ENCODE results near the gene CD302. TPM values are rescaled to one million over a fixed set of nuclear protein-coding genes. Genes with fewer than 3 reads are reported as not detected.

The CD302 gene
- total and polyA plus RNA-seq, 2 of the 8 experiments (the other 6 are each of a cell fraction or from before 2014, with no cell fraction given) = 0.76 to 0.79 TPM

DNA sequence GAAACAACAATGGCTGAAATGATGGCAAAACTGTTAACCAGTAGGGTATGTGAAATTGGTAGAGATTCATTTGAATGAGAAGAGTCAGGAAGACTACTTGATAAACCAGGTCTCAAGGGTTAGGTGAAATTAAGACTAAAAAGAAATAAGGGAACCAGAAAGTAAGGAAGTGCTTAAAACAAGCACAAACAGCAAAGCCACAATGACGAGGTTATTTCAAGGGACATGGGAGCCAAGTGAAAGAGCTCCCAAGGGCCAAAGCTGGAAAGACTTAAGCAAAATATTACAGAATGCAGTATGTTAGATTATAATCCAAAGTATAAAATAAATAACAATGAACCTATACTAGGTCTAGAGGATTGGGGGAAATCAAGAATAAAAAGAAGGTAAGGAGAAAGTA lies 19.3 kb upstream of the CD302 start (continued):
- TF ChIP-seq FOSL1 (IDR thresholded peaks at IDR 0.05; ENCODE audit: insufficient read depth, low read depth, low read length) (no peak), KDM1A (IDR thresholded peaks at IDR 0.05; ENCODE audit: borderline replicate concordance, low read length) (no peak)
